GM21526 (cell line): ENCODE data around the gene TMEM156.
"Not testable (repeated sequence)": the region's sequence is repeated elsewhere in the genome, so short reads cannot be mapped to it uniquely, and the experiment has no call there.

Experiments used
- ATAC-seq: cut with Tn5 transposase; IDR thresholded peaks from one replicate; pipeline ENCODE4 v1.9.1; 2021; ENCODE audit warnings: moderate library complexity; ENCODE audit not compliant: unreplicated experiment, low FRiP score

Gene TMEM156

GRCh38 chr4:38964942-38965775 is 67.0 kb downstream of the TMEM156 start:
- no peak for ATAC-seq

GRCh38 chr4:38959248-38959647 is 73.0 kb downstream of the TMEM156 start:
- ATAC-seq: not testable (repeated sequence)

- no peak for ATAC-seq
Measured at GRCh38 chr4:38958453-38959190, 73.6 kb downstream of the TMEM156 start.

- ATAC-seq: no peak
Measured at GRCh38 chr4:38957893-38958292, 74.3 kb downstream of the TMEM156 start.

GRCh38 chr4:38957261-38957815 is 74.9 kb downstream of the TMEM156 start:
- no peak for ATAC-seq

GRCh38 chr4:38955957-38956356 is 76.3 kb downstream of the TMEM156 start:
- ATAC-seq: no peak

- ATAC-seq: no peak
Measured at GRCh38 chr4:38954727-38955126, 77.5 kb downstream of the TMEM156 start.

- ATAC-seq: no peak
Measured at GRCh38 chr4:38952017-38952416, 80.2 kb downstream of the TMEM156 start.

- ATAC-seq: no peak
Measured at GRCh38 chr4:38951598-38951997, 80.6 kb downstream of the TMEM156 start.

- ATAC-seq: no peak
Measured at GRCh38 chr4:38950734-38951133, 81.5 kb downstream of the TMEM156 start.

GRCh38 chr4:38950159-38950558 is 82.0 kb downstream of the TMEM156 start:
- ATAC-seq: no peak

- no peak for ATAC-seq
Measured at GRCh38 chr4:38949411-38950051, 82.7 kb downstream of the TMEM156 start.

- ATAC-seq: no peak
Measured at GRCh38 chr4:38948551-38948950, 83.7 kb downstream of the TMEM156 start.

GRCh38 chr4:38946919-38947318 is 85.3 kb downstream of the TMEM156 start:
- no peak for ATAC-seq

- ATAC-seq: no peak
Measured at GRCh38 chr4:38944440-38944839, 87.8 kb downstream of the TMEM156 start.

GRCh38 chr4:38943343-38943742 is 88.9 kb downstream of the TMEM156 start:
- ATAC-seq: no peak

- not testable (repeated sequence) for ATAC-seq
Measured at GRCh38 chr4:38941906-38942305, 90.3 kb downstream of the TMEM156 start.

- no peak for ATAC-seq
Measured at GRCh38 chr4:38940476-38940875, 91.7 kb downstream of the TMEM156 start.

- ATAC-seq: peak; percentile 78
Measured at GRCh38 chr4:38939165-38939564, 93.0 kb downstream of the TMEM156 start.

GRCh38 chr4:38935391-38936073 is 96.7 kb downstream of the TMEM156 start:
- no peak for ATAC-seq
